ENCODE results near the gene DOC2B.

DNA sequence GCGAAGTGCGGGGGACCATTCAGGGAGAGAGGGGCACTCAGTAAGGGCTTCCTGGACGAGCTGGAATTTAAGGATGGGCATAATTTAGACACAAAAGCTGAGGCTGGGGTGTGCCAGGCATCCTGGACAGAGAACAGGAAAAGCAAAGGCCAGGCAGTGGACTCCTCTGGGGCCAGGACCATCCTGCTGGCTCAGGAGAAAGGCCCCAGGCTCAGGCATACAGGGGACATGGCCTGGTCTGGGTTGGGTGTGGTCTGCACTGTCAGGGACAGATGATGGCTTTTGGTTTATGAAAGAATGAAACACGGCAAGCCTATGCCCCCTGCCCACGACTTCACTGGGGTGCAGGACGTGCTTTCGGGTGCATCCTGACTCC is 48.9 kb upstream of the DOC2B start:
- TF ChIP-seq NRF1 (IDR thresholded peaks at IDR 0.05; ENCODE audit: low read depth, low read length) (no peak), SMC3 (IDR thresholded peaks at IDR 0.05; ENCODE audit: low read depth, low read length) (no peak), FOXJ3 (CRISPR knock-in tag; IDR thresholded peaks at IDR 0.05) (no peak), JUND (IDR thresholded peaks at IDR 0.05) (no peak)
- TF ChIP-seq, protein P1, sequence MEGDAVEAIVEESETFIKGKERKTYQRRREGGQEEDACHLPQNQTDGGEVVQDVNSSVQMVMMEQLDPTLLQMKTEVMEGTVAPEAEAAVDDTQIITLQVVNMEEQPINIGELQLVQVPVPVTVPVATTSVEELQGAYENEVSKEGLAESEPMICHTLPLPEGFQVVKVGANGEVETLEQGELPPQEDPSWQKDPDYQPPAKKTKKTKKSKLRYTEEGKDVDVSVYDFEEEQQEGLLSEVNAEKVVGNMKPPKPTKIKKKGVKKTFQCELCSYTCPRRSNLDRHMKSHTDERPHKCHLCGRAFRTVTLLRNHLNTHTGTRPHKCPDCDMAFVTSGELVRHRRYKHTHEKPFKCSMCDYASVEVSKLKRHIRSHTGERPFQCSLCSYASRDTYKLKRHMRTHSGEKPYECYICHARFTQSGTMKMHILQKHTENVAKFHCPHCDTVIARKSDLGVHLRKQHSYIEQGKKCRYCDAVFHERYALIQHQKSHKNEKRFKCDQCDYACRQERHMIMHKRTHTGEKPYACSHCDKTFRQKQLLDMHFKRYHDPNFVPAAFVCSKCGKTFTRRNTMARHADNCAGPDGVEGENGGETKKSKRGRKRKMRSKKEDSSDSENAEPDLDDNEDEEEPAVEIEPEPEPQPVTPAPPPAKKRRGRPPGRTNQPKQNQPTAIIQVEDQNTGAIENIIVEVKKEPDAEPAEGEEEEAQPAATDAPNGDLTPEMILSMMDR (IDR thresholded peaks at IDR 0.05), result no peak
